HG03558 (cell line): Measurements from ENCODE around the gene TRAF1.

Source experiments
- ATAC-seq: cut with Tn5 transposase; IDR thresholded peaks from one replicate; pipeline ENCODE4 v1.9.1; 2021; ENCODE audit warnings: moderate number of reproducible peaks; ENCODE audit not compliant: unreplicated experiment; ENCODE audit errors: extremely low read depth

TRAF1 gene

DNA sequence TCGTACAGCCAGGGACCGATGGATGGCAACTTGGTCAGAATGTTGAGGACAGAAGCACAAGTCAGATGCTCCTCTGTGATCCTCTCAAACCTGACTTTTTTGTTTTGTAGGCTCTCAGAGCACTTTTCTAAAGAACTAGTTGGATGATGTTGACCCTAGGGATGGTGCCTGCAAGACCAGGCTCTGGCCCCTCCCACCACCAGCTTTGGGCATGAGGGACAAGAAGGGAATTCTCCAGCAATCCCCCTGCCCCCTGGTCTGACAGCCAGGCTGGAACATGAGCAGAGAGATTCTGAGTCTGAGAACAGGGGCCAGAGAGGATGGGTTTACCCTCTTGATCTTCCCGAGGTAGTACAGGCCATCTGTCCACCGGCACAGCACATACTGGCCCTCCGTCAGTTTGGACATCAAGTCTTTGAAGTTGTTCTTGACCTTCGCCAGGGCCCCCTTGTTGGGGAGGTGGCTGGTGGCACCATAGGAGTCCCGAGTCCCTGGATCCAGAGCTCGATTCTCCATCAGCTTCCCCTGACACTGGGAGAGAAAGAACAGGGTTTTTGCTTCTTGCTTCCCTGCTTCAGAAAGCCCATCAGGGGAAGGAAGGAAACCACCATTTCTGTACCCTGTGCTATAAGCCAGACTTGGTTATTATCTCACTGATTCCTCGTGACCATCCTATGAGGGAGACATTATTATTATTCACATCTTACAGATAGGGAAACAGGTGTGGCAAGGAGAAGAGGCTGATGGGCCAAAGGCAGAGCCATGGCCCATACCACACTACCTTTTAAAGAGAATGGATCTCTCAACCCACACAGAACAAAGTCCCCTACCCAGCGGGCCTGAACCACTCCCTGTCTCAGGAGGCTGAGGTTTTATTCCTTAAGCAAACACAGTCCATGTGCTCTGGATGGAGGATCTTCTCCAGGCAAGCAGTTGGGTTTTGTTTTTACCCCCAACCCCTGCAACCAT lies 52.1 kb downstream of the TRAF1 start:
- ATAC-seq, result no peak

DNA sequence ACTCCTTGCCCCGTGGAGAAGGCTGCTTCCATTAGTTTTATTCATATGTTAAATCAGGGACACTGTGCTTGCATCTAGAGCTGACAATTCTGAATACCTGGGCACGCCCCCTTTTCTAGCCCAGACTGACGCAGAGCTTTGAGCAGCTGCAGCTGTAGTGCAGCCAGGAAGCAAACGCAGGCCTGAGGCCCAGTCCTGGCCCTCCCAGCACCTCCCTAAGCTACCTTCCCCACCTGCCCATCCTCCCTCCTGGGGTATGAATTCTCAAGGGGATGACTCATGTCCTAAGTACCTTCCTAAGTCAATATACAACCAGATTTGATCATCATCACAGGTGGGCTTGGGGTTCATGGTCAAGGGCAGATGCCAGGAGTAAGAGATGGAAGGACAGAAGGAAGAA lies 53.1 kb downstream of the TRAF1 start:
- ATAC-seq, result no peak

DNA sequence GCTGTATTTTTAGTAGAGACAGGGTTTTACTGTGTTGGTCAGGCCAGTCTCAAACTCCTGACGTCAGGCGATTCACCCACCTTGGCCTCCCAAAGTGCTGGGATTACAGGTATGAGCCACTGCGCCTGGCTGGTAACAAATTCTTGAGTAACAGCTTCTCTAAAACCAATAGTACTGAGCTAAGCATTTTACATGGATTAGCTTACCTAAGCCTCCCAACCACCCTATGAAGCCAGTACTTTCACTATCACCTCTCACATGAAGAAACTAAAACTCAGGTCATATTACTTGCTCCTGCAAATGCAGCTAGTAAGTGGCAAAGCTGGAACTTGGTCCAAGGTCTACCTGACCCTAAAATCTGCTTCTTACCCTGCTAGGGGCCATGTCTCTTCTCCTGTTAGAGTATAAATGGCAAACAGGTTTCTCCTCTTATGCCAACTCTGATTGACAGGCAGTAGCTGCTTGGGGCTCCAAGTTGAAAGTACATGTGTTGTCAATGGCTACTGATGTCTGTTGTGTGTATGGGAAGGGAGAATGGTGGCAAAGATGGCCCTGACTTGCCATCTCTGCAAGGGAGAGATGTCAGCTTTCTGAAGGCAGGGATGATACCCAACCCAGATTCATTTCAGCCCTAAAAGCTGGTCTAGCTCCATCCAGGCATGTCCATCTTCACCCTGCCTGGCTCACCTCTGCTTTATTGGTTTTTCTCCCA lies 53.6 kb downstream of the TRAF1 start:
- ATAC-seq, result no peak

DNA sequence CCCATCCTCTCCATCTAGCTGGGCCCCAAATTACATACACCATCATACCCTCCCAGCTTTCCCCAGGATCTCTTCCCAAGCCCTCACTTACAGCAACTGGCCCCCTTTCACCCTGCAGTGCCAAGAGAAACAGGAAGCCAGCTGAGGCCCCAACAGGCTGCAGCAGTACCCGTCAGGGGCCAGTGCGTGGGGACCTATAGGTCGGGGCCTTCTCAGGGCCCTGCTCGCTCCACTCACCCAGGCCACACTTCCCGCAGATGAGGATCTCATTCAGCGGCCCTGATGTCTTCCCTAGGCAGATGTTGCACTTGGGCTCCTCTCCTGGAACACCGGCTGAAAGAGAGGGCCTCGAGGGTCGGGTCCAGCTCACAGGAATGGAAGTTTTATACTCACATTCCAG lies 56.4 kb downstream of the TRAF1 start:
- ATAC-seq, result no peak

DNA sequence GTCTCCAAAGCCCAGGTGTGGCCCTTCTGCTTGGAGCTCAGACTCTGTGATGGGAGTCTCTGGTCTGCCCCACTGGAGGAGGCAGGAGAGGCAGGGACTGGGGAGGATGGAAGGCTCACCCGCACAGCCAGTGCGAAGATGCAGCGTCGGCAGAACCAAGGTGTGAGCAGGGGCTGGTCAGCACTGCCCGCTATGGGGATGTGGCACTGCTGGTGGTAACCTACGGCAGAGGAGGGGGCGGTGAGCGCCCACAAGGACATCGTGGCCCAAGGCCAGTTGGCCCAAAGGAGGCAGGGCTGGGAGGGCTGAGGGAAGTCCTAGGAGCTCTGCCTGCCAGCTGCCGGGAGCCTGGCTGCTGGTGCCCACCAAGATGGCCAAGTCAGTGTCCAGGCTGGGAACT lies 56.9 kb downstream of the TRAF1 start:
- ATAC-seq, result no peak

DNA sequence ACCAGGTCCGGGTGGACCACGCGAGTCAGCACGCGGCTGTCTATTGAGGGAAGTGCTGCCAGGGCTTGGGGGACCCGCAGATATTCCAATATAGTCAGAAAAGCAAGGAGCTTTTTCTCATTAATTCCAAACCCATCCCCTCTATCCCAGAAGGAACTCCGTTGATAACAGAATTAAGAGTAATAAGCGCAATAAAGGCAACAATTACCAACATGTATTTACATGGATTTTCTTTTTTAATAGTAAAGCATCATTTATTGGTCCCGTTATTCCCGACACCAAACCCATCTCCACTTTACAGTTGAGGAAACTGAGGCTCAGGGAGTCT lies 57.3 kb downstream of the TRAF1 start:
- ATAC-seq, result no peak

DNA sequence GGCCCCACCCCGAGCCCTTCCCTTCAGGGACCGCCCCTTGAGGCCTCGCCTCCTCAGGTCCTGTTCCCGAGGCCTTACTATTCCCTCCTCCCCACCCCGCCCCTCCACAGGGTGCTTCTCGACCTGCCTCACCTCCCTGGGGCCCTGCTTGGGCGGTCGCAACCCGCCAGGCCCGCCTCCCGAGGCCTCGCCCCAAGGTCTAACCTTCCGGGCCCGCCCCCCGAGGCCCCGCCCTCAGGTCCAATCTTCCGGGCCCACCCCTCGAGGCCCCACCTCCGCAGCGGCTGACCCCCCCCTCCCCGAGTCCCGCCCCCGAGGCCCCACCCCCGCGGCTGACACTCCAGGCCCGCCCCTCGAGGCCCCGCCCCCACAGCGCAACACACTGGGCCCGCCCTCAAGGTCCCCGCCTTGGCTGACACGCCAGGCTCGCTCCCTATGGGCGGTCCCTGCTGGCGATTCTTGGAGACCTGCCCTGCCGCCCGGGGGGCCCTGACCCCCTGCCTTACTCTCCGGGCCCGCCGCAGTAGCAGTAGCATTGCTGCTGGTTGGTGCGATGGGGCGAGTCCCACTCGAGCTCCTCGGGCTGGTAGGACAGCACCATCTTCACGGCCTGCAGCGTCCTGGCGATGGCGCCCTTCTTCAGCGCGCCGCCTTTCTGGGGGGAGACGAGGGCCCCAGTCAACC lies 57.8 kb downstream of the TRAF1 start:
- ATAC-seq, result peak; percentile 76

DNA sequence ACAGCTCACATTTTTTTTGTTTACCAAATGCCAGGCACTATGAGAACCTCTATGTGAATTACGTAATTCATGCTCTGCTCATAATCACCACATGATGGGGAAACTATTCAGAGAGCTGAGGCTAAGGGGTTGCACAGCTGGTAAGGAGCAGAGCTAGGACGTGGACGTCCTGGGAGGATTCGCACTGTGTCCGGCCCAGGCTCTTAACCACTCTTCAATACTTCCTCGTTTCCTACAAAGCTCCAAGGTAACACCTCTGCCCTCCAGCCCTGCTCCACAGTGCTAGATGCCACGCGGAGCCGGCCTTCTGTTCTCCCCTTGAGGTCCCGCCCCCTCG lies 58.3 kb downstream of the TRAF1 start:
- no peak for ATAC-seq

DNA sequence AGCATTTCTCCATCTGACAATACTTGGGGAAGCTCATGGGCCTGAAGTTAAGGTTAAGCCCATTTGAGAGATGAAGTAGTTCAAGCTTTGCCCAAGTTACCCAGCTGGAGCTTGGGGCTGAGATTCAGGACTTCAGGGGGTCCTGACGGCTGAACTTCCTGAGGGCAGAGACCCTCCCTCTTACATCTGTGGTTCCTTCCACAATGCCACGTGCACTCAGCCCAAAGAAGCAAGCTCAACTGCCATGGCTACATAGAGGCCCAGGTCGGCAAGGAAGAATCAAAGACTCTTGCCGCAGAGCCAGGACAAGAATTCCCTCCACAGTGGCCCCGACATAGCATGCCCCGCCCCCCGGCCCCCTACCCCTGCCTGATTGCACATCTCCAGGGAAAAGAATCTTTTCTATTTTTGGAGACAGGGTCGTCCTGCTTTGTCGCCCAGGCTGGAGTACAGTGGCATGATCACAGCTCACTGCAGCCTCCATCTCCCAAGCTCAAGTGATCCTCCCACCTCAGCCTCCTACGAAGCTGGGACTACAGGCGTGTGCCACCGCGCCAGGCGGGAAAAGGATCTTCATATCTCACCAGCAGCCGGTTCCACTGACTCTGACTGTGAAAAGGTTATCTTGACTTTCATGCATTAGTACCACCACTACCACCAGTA lies 58.8 kb downstream of the TRAF1 start:
- no peak for ATAC-seq

DNA sequence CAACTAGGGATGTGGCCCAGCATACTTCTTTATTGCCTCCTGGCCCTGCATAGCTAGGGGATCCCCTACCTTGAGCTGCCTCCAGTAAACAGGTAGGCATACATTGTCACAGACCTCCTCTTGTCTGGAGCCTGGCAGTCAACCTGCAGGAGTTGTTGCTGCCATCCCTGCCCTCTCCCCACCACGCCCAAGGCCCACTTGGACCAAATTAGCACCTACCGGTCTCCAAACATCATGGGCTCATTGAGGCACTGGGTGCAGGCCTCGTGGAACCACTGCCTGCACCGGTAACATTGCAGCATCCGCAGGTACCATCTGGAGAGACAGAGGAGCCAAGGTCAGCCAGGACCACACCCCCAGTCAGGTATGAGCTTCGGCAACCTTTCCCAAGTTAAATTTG lies 59.9 kb downstream of the TRAF1 start:
- ATAC-seq, result no peak

DNA sequence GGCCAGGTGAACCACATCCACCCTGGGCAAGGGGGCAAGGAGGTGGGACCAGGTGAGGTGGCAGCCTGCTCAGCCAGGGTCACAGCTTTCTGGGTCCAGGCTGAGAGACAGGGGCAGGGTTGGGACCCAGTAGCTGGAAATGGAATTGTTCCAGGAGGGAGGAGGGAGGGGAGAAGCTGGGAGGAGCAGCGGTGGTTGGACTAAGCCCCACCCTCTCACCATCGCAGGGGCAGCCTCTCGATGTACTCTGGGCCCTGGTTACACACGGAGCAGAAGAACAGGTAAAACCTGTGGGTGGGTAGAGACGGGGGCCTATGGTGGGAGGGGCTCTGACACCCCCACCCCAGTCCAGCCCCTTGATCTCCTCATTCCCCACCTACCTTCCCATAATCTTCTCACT lies 60.8 kb downstream of the TRAF1 start:
- ATAC-seq, result no peak

DNA sequence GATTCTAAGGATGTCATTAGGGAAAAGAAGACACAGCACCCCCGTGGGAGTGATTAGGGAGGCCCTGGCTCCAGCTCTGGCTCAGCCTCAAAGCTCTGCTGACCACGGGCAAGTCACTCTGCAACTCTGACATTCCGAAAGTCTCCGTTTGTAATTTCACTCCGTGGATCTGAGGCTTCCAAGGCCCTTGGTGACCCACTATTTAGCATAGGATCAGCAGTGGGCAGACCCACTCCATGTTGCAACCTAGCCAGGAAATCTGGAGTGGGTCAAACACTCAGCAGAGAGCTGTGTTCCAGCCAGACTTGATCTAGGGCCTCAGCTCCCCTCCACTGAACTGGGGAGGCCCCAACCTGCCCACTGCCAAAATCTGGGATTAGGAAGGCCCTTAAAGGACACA lies 61.4 kb downstream of the TRAF1 start:
- ATAC-seq, result no peak

DNA sequence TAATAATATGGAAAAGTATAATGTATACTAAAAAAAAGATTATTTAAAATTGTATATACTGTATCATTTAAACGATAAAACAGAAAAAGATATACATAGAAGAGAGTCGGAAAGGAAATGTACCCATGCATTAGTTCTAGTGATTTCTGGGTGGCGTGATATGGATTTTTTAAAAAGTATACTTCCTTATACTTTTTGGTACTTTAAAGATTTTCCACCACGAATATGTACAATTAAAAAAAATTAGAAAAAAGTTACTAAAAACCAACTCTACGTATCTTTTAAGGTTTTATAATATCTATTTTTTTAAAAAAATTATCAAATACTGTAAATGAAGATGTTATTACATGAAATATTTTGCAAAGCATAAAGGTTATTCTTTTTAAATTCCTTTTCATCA lies 61.9 kb downstream of the TRAF1 start:
- ATAC-seq, result no peak

DNA sequence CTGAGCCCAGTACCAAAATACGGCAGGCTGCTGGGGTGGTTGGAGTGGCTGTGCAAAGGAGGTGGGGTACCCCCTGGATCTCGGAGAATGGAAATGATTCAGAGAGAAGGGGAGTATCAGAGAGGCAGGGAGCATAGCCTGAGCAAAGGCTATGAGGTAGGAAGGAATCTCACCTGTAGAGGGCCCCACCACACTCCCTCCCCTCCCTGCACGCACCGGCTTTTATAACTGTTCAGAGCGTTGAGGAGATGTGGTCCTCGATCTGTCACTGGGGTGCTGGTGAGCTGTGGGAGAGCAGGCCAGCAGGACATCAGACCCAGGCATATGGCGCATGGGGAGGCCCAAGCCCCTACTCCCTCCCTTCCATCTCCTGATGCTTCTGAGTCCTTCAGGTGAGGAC lies 62.8 kb downstream of the TRAF1 start:
- no peak for ATAC-seq

DNA sequence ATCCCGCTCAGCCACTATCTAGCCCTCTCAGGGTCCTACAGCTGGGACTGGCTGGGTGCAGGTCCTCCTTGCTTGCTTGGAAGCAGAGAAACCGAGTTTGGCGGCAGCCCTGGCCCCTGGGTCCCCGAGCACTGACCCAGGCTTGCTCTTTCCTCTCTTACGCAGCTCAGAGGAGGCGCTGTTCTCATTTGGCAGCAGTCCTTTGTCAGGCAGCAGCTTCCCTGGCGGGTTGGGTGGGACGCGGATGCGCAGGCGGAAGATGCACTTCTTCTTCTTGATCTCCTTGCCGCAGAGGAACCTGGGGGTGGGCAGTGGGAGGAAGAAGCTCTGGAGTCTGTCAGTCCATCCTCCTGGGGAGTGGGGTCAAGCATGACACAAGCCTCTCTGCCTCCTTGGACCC lies 64.1 kb downstream of the TRAF1 start:
- no peak for ATAC-seq

DNA sequence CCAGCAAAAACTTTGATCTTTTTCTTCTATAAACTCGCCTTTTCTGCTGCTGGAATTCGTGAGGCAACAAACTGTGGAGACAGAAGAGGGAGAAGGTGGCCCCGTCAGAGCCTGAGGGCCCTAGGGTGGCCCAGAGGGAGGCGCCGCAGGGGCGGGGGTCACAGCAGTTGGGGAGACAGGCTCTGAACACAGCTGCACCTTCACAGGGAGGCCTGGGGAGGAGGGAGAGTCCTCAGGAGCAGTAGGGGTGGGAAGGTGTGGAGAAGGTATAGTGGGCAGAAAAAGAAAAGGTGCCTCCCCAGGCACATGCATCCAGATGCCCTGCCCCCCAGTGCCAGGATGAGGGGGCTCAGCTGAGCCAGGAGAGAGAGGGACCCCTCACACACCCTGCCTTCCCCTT lies 64.7 kb downstream of the TRAF1 start:
- no peak for ATAC-seq

DNA sequence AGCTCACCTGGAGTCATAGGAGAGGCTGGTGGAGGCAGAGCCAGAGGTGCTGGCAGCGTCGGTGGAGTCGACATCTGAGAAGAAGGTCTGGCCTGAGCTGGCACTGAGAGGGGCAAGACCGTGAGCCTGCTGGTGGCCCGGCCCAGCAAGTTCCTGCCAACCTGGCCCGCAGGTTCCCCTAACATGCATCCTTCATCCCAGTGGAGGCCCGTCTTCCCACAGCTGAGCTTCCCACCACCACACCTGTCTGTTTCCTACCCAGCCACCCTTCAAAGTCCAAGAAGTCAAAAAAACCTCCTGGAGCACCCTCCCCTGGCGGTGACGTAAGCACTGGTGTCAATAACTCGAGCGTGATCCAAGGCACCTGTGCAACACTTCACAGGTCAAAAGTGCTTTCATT lies 66.5 kb downstream of the TRAF1 start:
- ATAC-seq, result no peak

DNA sequence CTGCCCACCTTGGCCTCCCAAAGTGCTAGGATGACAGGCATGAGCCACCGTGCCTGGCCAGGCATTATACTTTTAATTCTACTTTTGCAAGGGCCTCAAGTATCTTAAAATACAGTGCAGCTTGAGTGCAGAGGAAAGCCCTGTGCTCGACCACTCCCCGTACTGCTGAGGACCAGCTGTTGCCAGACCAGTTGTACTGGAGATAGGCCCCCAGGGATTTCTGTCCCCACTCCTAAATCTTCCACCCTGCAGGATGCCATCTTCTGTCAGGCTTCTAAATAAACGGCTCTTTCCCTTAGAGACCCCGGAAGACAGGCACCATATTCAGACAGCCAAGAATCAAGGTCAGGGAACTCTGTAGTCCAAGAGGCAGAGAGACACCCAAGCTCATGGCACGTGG lies 67.2 kb downstream of the TRAF1 start:
- no peak for ATAC-seq

DNA sequence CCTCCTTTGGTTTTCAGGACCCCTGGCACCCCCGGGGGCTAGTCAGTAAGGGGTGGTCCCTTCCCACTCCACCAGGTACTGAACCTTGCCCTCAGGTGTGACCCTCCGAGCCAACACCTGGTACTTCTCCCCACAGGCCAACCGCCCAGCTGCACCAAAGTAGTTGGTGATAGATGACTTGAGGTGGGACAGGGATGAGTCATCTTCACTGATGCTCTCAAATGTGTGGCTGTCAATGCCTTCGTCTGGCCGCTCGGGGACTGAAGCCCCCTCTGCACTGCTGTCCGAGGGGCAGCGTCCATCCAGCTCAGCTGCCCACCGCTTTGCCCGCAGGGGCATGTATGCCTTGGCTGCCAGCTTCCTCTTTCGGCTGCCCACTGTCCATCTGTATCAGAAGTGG lies 68.7 kb downstream of the TRAF1 start:
- ATAC-seq, result no peak

DNA sequence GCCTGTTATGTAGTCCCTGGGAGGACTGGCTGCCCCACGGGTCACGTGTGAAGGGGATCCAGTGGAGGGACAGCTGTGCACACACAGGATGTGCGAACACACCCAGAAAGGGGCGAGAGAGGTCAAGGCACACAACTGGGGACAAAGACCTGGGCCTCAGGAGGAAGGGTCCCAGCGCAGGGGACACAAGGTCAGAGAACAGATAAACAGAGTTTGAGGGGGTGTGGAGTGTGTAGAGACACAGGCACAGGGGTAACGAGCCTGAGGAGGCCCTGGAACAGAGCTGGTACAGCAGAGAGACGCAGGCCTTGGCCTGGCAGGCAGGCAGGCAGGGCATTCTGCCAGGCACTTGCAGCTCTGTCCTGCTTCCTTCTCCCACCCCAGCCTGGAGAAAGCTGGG lies 69.1 kb downstream of the TRAF1 start:
- ATAC-seq, result no peak

DNA sequence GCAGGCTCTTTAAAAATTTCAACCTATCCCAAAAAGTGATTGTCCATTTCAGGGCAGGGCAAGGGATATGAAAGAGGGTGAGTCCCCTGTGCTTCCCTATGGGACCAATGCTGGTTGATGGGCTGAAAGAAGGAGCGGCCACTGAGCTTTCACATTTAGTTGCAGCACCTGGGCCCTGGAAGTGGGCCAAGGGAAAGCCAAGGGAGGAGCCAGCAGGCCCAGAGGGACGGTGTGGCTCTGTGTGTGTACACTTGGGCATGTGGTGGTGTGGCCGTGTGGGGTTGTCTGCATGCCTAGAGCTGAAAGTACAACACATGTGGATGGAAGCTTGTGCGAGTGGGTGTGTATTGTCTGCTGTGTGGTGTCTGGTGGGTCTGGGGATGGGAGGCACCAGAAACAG lies 69.9 kb downstream of the TRAF1 start:
- ATAC-seq, result no peak
